H1 (cell line): ENCODE measurements around the gene TMEM272. TPM values are rescaled to one million over a fixed set of nuclear protein-coding genes. Genes with fewer than 3 reads are reported as not detected.

ENCODE experiments used
- CTCF ChIA-PET: fragments of 300-600 bp; sonication (Branson Sonifier 250); formaldehyde crosslinking; loops from one replicate; lab custom pipeline; 2021; ENCODE audit not compliant: partially characterized antibody; lab: Charles Lee
- POLR2A ChIA-PET: fragments of 300-600 bp; sonication (Branson Sonifier 250); formaldehyde crosslinking; loops from one replicate; lab custom pipeline; 2021; ENCODE audit warnings: inconsistent platforms; ENCODE audit not compliant: partially characterized antibody; lab: Charles Lee
- DNase-seq, 2 experiments: peaks; one replicate each; pipeline versions ENCODE4 v3.0.0 to v3.0.0-alpha.2; 2010 to 2022; ENCODE audit warnings: low spot score in 2 of 2, low read depth in 1 of 2, mixed read lengths in 1 of 2
- FAIRE-seq: peaks from 2 replicates; lab custom pipeline; 2011; peaks lifted over from hg19 to GRCh38; lab: Jason Lieb, UNC
- H2AFZ ChIP-seq: 2 replicates; pipeline ENCODE4 v1.8.1; 2012; ENCODE audit warnings: low read length, inconsistent platforms
- H2AK5ac ChIP-seq: 2 replicates; pipeline ENCODE4 v1.6.1; 2013; ENCODE audit warnings: low read depth, low read length
- H2BK120ac ChIP-seq: replicated peaks from 2 replicates; pipeline ENCODE3; 2013; ENCODE audit warnings: low read depth, low read length, inconsistent platforms
- H2BK12ac ChIP-seq: 2 replicates; pipeline ENCODE4 v1.6.1; 2013; ENCODE audit warnings: low read depth, low read length
- H2BK15ac ChIP-seq: 2 replicates; pipeline ENCODE4 v1.6.1; 2013; ENCODE audit warnings: low read length
- H2BK20ac ChIP-seq: 2 replicates; pipeline ENCODE4 v1.6.1; 2013; ENCODE audit warnings: low read length
- H2BK5ac ChIP-seq: 2 replicates; pipeline ENCODE4 v1.6.1; 2013; ENCODE audit warnings: low read depth, low read length
- H3K14ac ChIP-seq: 2 replicates; pipeline ENCODE4 v1.6.1; 2013; ENCODE audit warnings: inconsistent platforms; ENCODE audit not compliant: insufficient read length
- H3K18ac ChIP-seq: 2 replicates; pipeline ENCODE4 v1.6.1; 2013; ENCODE audit warnings: low read length; ENCODE audit errors: extremely low read depth
- H3K23ac ChIP-seq: 2 replicates; pipeline ENCODE4 v1.6.1; 2013; ENCODE audit warnings: inconsistent platforms; ENCODE audit not compliant: insufficient read length
- H3K23me2 ChIP-seq: 2 replicates; pipeline ENCODE4 v1.6.1; 2013; ENCODE audit warnings: low read depth, low read length
- H3K27ac ChIP-seq: 2 replicates; pipeline ENCODE4 v1.6.1; 2011; ENCODE audit warnings: low read depth, low read length, inconsistent platforms
- H3K27me3 ChIP-seq, 4 experiments: replicated peaks in 1 of 4; 1 replicate in 1 of 4; 2 replicates in 3 of 4; pipeline versions ENCODE4 v1.6.1 to v1.8.1; 2011 to 2013; ENCODE audit warnings: low read length in 3 of 4, mild to moderate bottlenecking in 3 of 4, inconsistent platforms in 2 of 4, mixed read lengths in 2 of 4, moderate library complexity in 1 of 4; ENCODE audit not compliant: control insufficient read depth in 3 of 4, insufficient read depth in 3 of 4; ENCODE audit errors: extremely low read depth in 1 of 4
- H3K36me3 ChIP-seq, 4 experiments: 2 replicates each; pipeline versions ENCODE4 v1.6.1 to v1.8.1; 2011 to 2013; ENCODE audit warnings: mild to moderate bottlenecking in 4 of 4, low read length in 3 of 4, moderate library complexity in 2 of 4, control low read depth in 1 of 4, inconsistent platforms in 1 of 4; ENCODE audit not compliant: insufficient read depth in 4 of 4, control insufficient read depth in 2 of 4
- H3K4ac ChIP-seq: replicated peaks from 2 replicates; pipeline ENCODE3; 2013; ENCODE audit warnings: low read length, low read depth, mixed read lengths, inconsistent platforms; ENCODE audit not compliant: insufficient read length
- H3K4me1 ChIP-seq, 4 experiments: replicated peaks in 1 of 4; 1 replicate in 1 of 4; 2 replicates in 3 of 4; pipeline versions ENCODE4 v1.6.1 to v1.8.1; 2011 to 2013; ENCODE audit warnings: low read length in 3 of 4, inconsistent platforms in 2 of 4, mixed read lengths in 1 of 4; ENCODE audit not compliant: insufficient read depth in 4 of 4, control insufficient read depth in 3 of 4
- H3K4me2 ChIP-seq, 2 experiments: 2 replicates each; pipeline versions ENCODE4 v1.6.1 to v1.8.1; 2011 to 2013; ENCODE audit warnings: low read depth in 2 of 2, low read length in 2 of 2, control low read depth in 1 of 2, inconsistent platforms in 1 of 2, mild to moderate bottlenecking in 1 of 2; ENCODE audit not compliant: insufficient read depth in 1 of 2
- H3K4me3 ChIP-seq, 4 experiments: fragments of 200-600, 300-600 bp in 1 of 4; sonication (generic), shearing (Covaris generic), sonication (Bioruptor Twin) in 1 of 4; 2 replicates each; pipeline versions ENCODE4 v1.5.1 to v1.8.1; 2011 to 2016; ENCODE audit warnings: low read length in 4 of 4, low read depth in 3 of 4, control low read depth in 2 of 4, inconsistent platforms in 2 of 4, mild to moderate bottlenecking in 2 of 4, mixed read lengths in 1 of 4, moderate library complexity in 1 of 4; ENCODE audit not compliant: insufficient read depth in 2 of 4; ENCODE audit errors: extremely low read depth in 1 of 4
- H3K56ac ChIP-seq: replicated peaks from 2 replicates; pipeline ENCODE3; 2013; ENCODE audit warnings: low read depth, mild to moderate bottlenecking, mixed read lengths, low read length, inconsistent platforms; ENCODE audit not compliant: insufficient read length
- H3K79me1 ChIP-seq: 2 replicates; pipeline ENCODE4 v1.6.1; 2013; ENCODE audit warnings: low read depth, low read length, control low read depth
- H3K79me2 ChIP-seq, 2 experiments: 2 replicates each; pipeline versions ENCODE4 v1.6.1 to v1.8.1; 2012 to 2013; ENCODE audit warnings: low read length in 2 of 2, mild to moderate bottlenecking in 2 of 2, inconsistent platforms in 1 of 2; ENCODE audit not compliant: insufficient read depth in 2 of 2, control insufficient read depth in 1 of 2
- H3K9ac ChIP-seq, 4 experiments: replicated peaks in 1 of 4; 1 replicate in 1 of 4; 2 replicates in 3 of 4; pipeline versions ENCODE4 v1.6.1 to v1.8.1; 2011 to 2013; ENCODE audit warnings: low read depth in 3 of 4, low read length in 3 of 4, control low read depth in 2 of 4, mild to moderate bottlenecking in 2 of 4, moderate library complexity in 2 of 4, inconsistent platforms in 1 of 4; ENCODE audit errors: extremely low read depth in 1 of 4
- H3K9me3 ChIP-seq, 2 experiments: 2 replicates each; pipeline versions ENCODE4 v1.6.1 to v1.8.1; 2012 to 2013; ENCODE audit warnings: mild to moderate bottlenecking in 2 of 2, moderate library complexity in 2 of 2, control low read depth in 1 of 2, inconsistent platforms in 1 of 2, low read depth in 1 of 2, low read length in 1 of 2, mixed read lengths in 1 of 2; ENCODE audit not compliant: insufficient read depth in 2 of 2
- H4K20me1 ChIP-seq, 2 experiments: replicated peaks in 1 of 2; 2 replicates each; pipeline versions ENCODE3 to v1.8.1; 2011 to 2013; ENCODE audit warnings: inconsistent platforms in 2 of 2, low read length in 2 of 2, mild to moderate bottlenecking in 1 of 2; ENCODE audit not compliant: insufficient read depth in 2 of 2, control insufficient read depth in 1 of 2
- H4K5ac ChIP-seq: 2 replicates; pipeline ENCODE4 v1.6.1; 2013; ENCODE audit warnings: low read length, low read depth, mixed read lengths, inconsistent platforms; ENCODE audit not compliant: insufficient read length
- H4K8ac ChIP-seq: 2 replicates; pipeline ENCODE4 v1.8.0; 2013; ENCODE audit warnings: mild to moderate bottlenecking, moderate library complexity, low read length, inconsistent platforms; ENCODE audit not compliant: insufficient read depth; ENCODE audit errors: extremely low read depth
- H4K91ac ChIP-seq: replicated peaks from 2 replicates; pipeline ENCODE3; 2013; ENCODE audit warnings: low read length, mixed read lengths, inconsistent platforms; ENCODE audit not compliant: insufficient read length
- BACH1 ChIP-seq: IDR thresholded peaks from 2 replicates; pipeline ENCODE4 v1.6.1; 2012; ENCODE audit warnings: low read length, improper control_type of control experiment
- FOSL1 ChIP-seq: IDR thresholded peaks from 2 replicates; pipeline ENCODE4 v1.6.1; 2011; ENCODE audit warnings: mild to moderate bottlenecking, low read depth, low read length, moderate library complexity; ENCODE audit not compliant: insufficient read depth
- KDM5A ChIP-seq: fragments of 200-600 bp; IDR thresholded peaks from 2 replicates; pipeline ENCODE4 v1.7.1; 2012; ENCODE audit warnings: mild to moderate bottlenecking, low read length, inconsistent platforms, mixed read lengths
- PHF8 ChIP-seq: fragments of 200-600 bp; sonication (generic); conservative IDR thresholded peaks from 2 replicates; pipeline ENCODE4 v1.7.1; 2012; ENCODE audit warnings: low read depth, mild to moderate bottlenecking, inconsistent platforms, low read length, moderate library complexity
- SP1 ChIP-seq: IDR thresholded peaks from 2 replicates; pipeline ENCODE4 v1.6.1; 2011; ENCODE audit warnings: low read depth, low read length
- ZNF274 ChIP-seq: IDR thresholded peaks from 2 replicates; pipeline ENCODE4 v1.7.0; 2012; ENCODE audit warnings: low read length, borderline replicate concordance; ENCODE audit errors: extremely low read depth
- WGBS, 2 experiments: shearing (Covaris generic) in 1 of 2; methylation state at CpG; one replicate each; pipeline versions ENCODE4 v1.1.6 to v1.1.7; 2013 to 2015; ENCODE audit warnings: low lambda C conversion rate in 2 of 2, mixed read lengths in 2 of 2, inconsistent platforms in 1 of 2, low coverage in 1 of 2, missing lambda C conversion rate in 1 of 2; ENCODE audit not compliant: insufficient replicate concordance in 2 of 2, insufficient coverage in 1 of 2, insufficient read length in 1 of 2; ENCODE audit errors: extremely low coverage in 1 of 2, missing lambda C conversion rate in 1 of 2; 5-methylcytosine and 5-hydroxymethylcytosine counted together
- polyA plus RNA-seq, 7 experiments: library from polyadenylated mRNA; depleted of rRNA in 3 of 7; stranded (reverse) in 5 of 7; unstranded in 2 of 7; fragments of >200 nt in 5 of 7; fragments of 200-250 nt in 2 of 7; gene quantifications; 1 replicate in 5 of 7; 2 replicates in 1 of 7; 4 replicates in 1 of 7; pipeline versions ENCODE4 v1.2.1 to v1.2.3, GENCODE V29; 2011 to 2013; ENCODE audit warnings: missing spikeins in 2 of 7, mixed read lengths in 2 of 7
- total RNA-seq: library from RNA; stranded (reverse); fragmentation: NEBNext Ultra II Directional; extraction: Animal tissue kit (Norgen Biotek cat#: 25700); gene quantifications from 2 replicates; pipeline ENCODE4 v1.2.1, GENCODE V29; 2021

TMEM272 gene
- total and polyA plus RNA-seq, 2 of the 8 experiments (the other 6 are each of a cell fraction or from before 2014, with no cell fraction given): 0.05 TPM; not detected in 1

GRCh38 chr13:51777921-51778320 lies 67.1 kb downstream of the TMEM272 start:
- no peak overlapping the region for H2AK5ac ChIP-seq
- ChIA-PET CTCF (interaction anchor here (0.7 to 11.3 kb wide), 3 partner anchors 20 to 578 kb away, joined by 3 to 123 read pairs (median 3); no protein-coding TSS in a partner anchor), POLR2A (interaction anchor here (1.0 to 1.3 kb wide), 2 partner anchors 9 to 325 kb away, joined by 3 read pairs; partner anchors contain the start of gene INTS6)
- H4K5ac ChIP-seq: no peak overlapping the region
- FAIRE-seq (no peak), DNase-seq (no peak)
- H3K4ac ChIP-seq: no peak overlapping the region
- H4K20me1 ChIP-seq: no peaks in the 10 kb centered on the region
- H2BK5ac ChIP-seq: no peak overlapping the region
- H2BK12ac ChIP-seq: no peak overlapping the region
- H3K23me2 ChIP-seq: no peaks in the 10 kb centered on the region
- H3K27me3 ChIP-seq: no peaks in the 10 kb centered on the region
- H2AFZ ChIP-seq: no peak overlapping the region
- no peaks in the 10 kb centered on the region for H3K36me3 ChIP-seq
- H3K9ac ChIP-seq: no peak overlapping the region
- no peak overlapping the region for H3K14ac ChIP-seq
- no peak overlapping the region for H4K8ac ChIP-seq
- peaks cover 0 to 3% (median 0%) of the 10 kb centered on the region in 4 experiments; a peak in 1 of 7 replicates for H3K4me1 ChIP-seq
- H3K9me3 ChIP-seq: no peaks in the 10 kb centered on the region
- H3K4me2 ChIP-seq: no peak overlapping the region
- no peak overlapping the region for H4K91ac ChIP-seq
- WGBS, 2 experiments: 88% methylated on average over 9 of the region's 9 CpGs; no CpG with 5 or more reads in 1 of the 2 experiments
- no peak overlapping the region for H2BK20ac ChIP-seq
- H2BK15ac ChIP-seq: no peak overlapping the region
- no peaks in the 10 kb centered on the region; the same call in 1 of the 2 replicates for H3K79me1 ChIP-seq
- H3K27ac ChIP-seq: no peak overlapping the region
- no peaks in the 10 kb centered on the region for H3K79me2 ChIP-seq
- no peak overlapping the region for H3K4me3 ChIP-seq
- no peak overlapping the region for H3K23ac ChIP-seq
- no peak overlapping the region for H3K56ac ChIP-seq
- H3K18ac ChIP-seq: no peak overlapping the region
- no peak overlapping the region for H2BK120ac ChIP-seq
- no peak for TF ChIP-seq FOSL1
- no peak for TF ChIP-seq SP1
- TF ChIP-seq ZNF274: no peak
- no peak for TF ChIP-seq BACH1
- no peak for TF ChIP-seq KDM5A
- TF ChIP-seq PHF8: no peak
